Cardiac muscle cell (in vitro differentiated cells and primary cell): ENCODE data around the gene UXS1. TPM values are rescaled to one million over a fixed set of nuclear protein-coding genes. Genes with fewer than 3 reads are reported as not detected.

Source experiments
- DNase-seq, 2 donors: peaks; one replicate each; pipeline versions ENCODE4 v3.0.0 to v3.0.0-alpha.2; 2010 to 2017; ENCODE audit warnings: low read depth in 1 of 2, low spot score in 1 of 2
- H3K27ac ChIP-seq: fragments of 200-600 bp; sonication (generic); 2 replicates; pipeline ENCODE4 v1.5.1; 2016
- H3K27me3 ChIP-seq: fragments of 200-600 bp; sonication (generic); 2 replicates; pipeline ENCODE4 v1.6.0; 2016; ENCODE audit warnings: control low read depth
- H3K36me3 ChIP-seq: fragments of 200-600 bp; sonication (generic); 2 replicates; pipeline ENCODE4 v1.5.1; 2016; ENCODE audit warnings: control low read depth
- H3K4me1 ChIP-seq: fragments of 200-600 bp; sonication (generic); 2 replicates; pipeline ENCODE4 v1.8.1; 2017; ENCODE audit warnings: low read depth, mild to moderate bottlenecking, mixed run types
- H3K4me3 ChIP-seq: fragments of 200-600 bp; sonication (generic); 2 replicates; pipeline ENCODE4 v1.5.1; 2016; ENCODE audit warnings: mild to moderate bottlenecking
- H3K9me3 ChIP-seq: fragments of 200-600 bp; sonication (generic); 2 replicates; pipeline ENCODE4 v1.5.1; 2017; ENCODE audit warnings: low read depth, mild to moderate bottlenecking, control low read depth
- polyA plus RNA-seq: library from polyadenylated mRNA; unstranded; fragments of >200 nt; fragmentation: Nextera tagmentation; extraction: Ambion mirVana; gene quantifications from 2 replicates; pipeline ENCODE4 v1.2.1, GENCODE V29; 2016
- total RNA-seq: library from RNA; depleted of rRNA; stranded (reverse); fragments of >200 nt; gene quantifications from 2 replicates; pipeline ENCODE4 v1.2.3, GENCODE V29; 2016
- TF ChIP-seq, protein P1 (sequence below): IDR thresholded peaks from 2 replicates; pipeline ENCODE4 v1.5.1; 2012; ENCODE audit warnings: low read depth, mild to moderate bottlenecking, low read length

The UXS1 gene
- total and polyA plus RNA-seq, 2 experiments from 2014 or later: 28.8 to 44.9 TPM

DNA sequence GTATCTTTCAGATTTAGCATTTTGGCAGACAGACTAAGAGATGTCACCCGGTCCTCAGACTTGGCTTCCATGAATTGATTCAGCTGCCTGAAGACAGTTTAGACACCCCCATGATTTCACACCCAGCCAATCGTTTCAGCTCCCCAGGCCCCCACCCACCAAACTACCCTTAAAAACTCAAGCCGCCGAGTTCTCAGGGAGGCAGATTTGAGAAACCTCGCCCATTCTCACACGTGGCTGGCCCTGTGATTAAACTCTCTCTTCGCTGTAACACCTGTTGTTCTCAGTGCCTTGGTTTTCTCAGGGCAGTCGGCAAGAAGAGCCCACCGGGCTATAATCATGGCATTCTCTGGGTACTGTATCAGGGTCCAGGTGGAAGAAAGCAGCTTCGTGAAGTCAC lies 35.2 kb downstream of the UXS1 start:
- TF ChIP-seq, protein P1, sequence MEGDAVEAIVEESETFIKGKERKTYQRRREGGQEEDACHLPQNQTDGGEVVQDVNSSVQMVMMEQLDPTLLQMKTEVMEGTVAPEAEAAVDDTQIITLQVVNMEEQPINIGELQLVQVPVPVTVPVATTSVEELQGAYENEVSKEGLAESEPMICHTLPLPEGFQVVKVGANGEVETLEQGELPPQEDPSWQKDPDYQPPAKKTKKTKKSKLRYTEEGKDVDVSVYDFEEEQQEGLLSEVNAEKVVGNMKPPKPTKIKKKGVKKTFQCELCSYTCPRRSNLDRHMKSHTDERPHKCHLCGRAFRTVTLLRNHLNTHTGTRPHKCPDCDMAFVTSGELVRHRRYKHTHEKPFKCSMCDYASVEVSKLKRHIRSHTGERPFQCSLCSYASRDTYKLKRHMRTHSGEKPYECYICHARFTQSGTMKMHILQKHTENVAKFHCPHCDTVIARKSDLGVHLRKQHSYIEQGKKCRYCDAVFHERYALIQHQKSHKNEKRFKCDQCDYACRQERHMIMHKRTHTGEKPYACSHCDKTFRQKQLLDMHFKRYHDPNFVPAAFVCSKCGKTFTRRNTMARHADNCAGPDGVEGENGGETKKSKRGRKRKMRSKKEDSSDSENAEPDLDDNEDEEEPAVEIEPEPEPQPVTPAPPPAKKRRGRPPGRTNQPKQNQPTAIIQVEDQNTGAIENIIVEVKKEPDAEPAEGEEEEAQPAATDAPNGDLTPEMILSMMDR: no peak
- H3K27me3 ChIP-seq: no peaks in the 10 kb centered on the region
- H3K9me3 ChIP-seq: no peaks in the 10 kb centered on the region
- DNase-seq: no peak
- H3K4me1 ChIP-seq: peaks cover 41% of the 10 kb centered on the region
- H3K27ac ChIP-seq: no peak overlapping the region
- H3K36me3 ChIP-seq: peaks cover 7% of the 10 kb centered on the region
- H3K4me3 ChIP-seq: no peak overlapping the region

DNA sequence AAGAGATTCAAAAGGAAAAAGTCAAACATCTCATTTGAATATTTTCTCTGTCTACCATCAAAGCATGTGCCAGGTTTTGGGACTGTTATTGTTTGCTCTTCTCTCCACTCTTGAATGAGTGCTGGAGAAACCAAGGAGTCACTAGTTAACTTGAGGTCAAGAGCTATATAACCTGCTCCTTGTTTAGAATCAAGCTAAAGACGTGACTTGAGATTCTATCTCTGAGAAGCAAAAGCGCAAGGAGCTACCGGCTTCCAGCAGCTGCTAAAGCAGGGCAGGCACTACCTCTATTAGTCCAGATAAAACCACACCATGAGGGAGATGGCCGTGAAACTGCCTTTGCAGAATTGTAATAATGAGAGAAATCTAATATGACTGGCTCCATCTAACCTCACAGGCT lies 36.0 kb downstream of the UXS1 start:
- no peaks in the 10 kb centered on the region for H3K9me3 ChIP-seq
- H3K36me3 ChIP-seq: peaks cover 7% of the 10 kb centered on the region
- TF ChIP-seq, protein P1: no peak
- H3K4me1 ChIP-seq: peaks cover 38% of the 10 kb centered on the region
- no peaks in the 10 kb centered on the region for H3K27me3 ChIP-seq
- H3K4me3 ChIP-seq: no peak overlapping the region
- no peak overlapping the region for H3K27ac ChIP-seq
- DNase-seq: no peak

DNA sequence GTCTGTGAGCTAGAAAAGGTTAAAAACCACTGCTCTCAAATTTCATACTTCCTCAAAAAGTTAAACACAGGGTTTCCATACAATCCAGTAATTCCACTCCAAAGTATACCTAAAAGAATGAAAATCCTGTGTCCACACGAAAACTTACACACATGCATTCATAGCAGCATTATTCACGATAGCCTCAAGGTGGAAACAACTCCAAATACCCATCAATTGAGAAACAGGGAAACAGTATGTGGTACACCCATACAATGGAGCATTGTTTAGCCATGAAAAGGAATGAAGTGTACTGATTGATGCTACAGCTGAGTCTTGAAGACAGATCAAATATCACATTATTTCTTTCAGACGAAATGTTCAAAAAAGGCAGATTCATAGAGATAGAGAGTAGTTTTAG lies 36.7 kb downstream of the UXS1 start:
- Histone ChIP-seq H3K27me3 (no peaks in the 10 kb centered on the region), H3K36me3 (peaks cover 7% of the 10 kb centered on the region), H3K4me1 (peaks cover 32% of the 10 kb centered on the region), H3K9me3 (no peaks in the 10 kb centered on the region), H3K4me3 (no peak overlapping the region), H3K27ac (no peak overlapping the region)
- no peak for DNase-seq
- TF ChIP-seq, protein P1: no peak

DNA sequence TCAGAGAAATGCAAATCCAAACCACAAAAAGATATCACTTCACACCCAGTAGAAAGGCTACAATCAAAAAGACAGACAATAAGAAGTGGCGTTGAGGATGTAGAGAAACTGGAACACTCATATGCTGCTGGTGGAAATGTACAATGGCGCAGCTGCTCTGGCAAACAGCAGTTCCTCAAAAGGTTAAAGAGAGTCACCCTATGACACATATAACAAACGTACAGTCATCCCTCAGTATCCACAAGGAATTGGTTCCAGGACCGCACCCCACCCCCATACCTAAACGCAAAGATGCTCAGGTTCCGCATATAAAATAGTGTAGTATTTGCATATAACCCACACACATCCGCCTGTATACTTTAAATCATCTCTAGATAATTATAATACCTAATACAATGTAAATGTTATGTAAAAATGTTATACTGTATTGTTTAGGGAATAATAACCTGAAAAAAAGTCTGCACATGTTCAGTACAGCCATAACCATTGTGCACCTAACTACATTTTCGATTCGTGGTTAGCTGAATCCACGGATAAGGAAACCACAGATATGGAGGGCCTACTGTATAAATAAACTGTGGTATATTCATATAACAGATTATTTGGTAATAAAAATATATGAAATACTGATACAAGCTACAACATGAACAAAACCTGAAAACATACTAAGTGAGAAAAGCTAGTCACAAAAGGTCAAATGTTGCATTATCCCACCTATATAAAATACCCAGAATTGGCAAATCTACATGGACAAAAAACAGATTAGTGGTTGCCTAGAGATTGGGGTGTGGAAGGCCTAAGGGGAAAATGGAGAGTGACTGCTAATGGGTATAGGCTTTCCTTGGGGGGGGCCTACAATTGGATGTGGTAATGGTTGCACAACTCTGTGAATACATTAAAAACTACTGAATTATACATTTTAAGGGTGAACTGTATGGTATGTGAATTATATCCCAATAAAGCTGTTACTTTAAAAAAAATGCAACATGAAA lies 37.5 kb downstream of the UXS1 start:
- DNase-seq: no peak
- TF ChIP-seq, protein P1: no peak
- peaks cover 7% of the 10 kb centered on the region for H3K36me3 ChIP-seq
- H3K27ac ChIP-seq: no peak overlapping the region
- no peaks in the 10 kb centered on the region for H3K27me3 ChIP-seq
- H3K4me1 ChIP-seq: peaks cover 25% of the 10 kb centered on the region
- H3K9me3 ChIP-seq: no peaks in the 10 kb centered on the region
- no peak overlapping the region for H3K4me3 ChIP-seq

DNA sequence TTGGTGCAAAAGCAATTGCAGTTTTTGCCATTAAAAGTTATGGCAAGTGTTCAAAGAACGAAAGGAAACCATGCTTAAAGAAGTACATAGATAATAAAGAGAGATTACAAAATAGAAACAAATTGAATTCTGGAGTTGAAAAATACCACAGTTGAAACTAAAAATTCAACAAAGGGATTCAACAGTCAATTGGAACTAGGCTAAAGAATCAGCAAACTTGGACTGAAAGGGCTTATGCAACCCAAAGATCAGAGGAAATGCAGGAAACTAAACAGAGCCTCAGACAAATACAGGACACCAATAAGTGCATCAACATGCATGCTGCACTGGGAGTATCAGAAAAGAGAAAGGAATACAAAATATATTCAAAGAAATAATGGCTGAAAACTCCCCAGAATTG lies 40.3 kb downstream of the UXS1 start:
- DNase-seq: no peak
- no peak overlapping the region for H3K27ac ChIP-seq
- H3K36me3 ChIP-seq: peaks cover 7% of the 10 kb centered on the region
- H3K27me3 ChIP-seq: no peaks in the 10 kb centered on the region
- TF ChIP-seq, protein P1: no peak
- H3K4me3 ChIP-seq: no peak overlapping the region
- H3K9me3 ChIP-seq: no peaks in the 10 kb centered on the region
- peaks cover 9% of the 10 kb centered on the region for H3K4me1 ChIP-seq
